ENCODE data around the gene SF3A1. TPM values are rescaled to one million over a fixed set of nuclear protein-coding genes. Genes with fewer than 3 reads are reported as not detected.

The SF3A1 gene
- total RNA-seq, 2 donors from 2014 or later, result 191 to 195 TPM

DNA sequence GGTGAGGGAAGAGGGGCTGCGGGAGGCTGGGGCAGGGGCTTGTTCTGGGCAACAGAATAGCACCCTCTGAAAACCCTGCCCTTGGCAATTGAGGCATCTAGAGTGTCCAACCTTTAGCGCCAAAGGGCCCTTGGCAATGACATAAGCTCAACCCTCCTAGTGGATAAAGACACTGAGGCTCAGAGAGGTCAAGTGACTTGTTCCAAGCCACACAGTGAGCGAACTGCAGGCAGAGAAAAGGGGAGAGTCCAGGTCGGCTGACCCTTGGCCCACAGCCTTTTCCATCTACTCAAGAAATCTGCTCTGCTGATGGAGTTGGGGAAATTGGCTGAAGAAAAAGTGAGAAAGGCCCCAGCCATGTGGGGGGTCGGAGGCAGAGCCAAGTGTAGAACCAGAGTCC, 43.0 kb upstream of the SF3A1 start:
- 87 to 90% methylated on average over 4 to 5 of the region's 5 CpGs for WGBS, 2 experiments (ENCODE audit: insufficient coverage in 1 of 2, insufficient read length in 1 of 2)
- H3K9me3 Mint-ChIP-seq, result no peaks in the 10 kb centered on the region
- peaks cover 15% of the 10 kb centered on the region for H3K27me3 ChIP-seq (ENCODE audit: control insufficient read depth, insufficient read depth, low read length, poor library complexity, severe bottlenecking)
- H3K36me3 ChIP-seq (ENCODE audit: control insufficient read depth, insufficient read depth, low read length), result peaks cover 17% of the 10 kb centered on the region
- no peak for DNase-seq
- no peak overlapping the region for H3K9ac ChIP-seq (ENCODE audit: extremely low read depth, low read length, poor library complexity, severe bottlenecking)
- H3K27ac Mint-ChIP-seq, result no peak overlapping the region
- peaks cover 43% of the 10 kb centered on the region for H3K27me3 Mint-ChIP-seq (ENCODE audit: insufficient read depth)
- H3K36me3 Mint-ChIP-seq (ENCODE audit: low read depth), result peaks cover 17% of the 10 kb centered on the region
- no peak overlapping the region for H3K4me3 ChIP-seq (ENCODE audit: low read length)
- H3K9me3 ChIP-seq (ENCODE audit: control insufficient read depth, low read length), result no peaks in the 10 kb centered on the region
- H3K4me1 Mint-ChIP-seq, result peaks cover 24% of the 10 kb centered on the region
- H3K4me1 ChIP-seq (ENCODE audit: control insufficient read depth, insufficient read depth, low read length), result peaks cover 3% of the 10 kb centered on the region
- H3K4me3 Mint-ChIP-seq, result no peak overlapping the region
- TF ChIP-seq, protein P1, sequence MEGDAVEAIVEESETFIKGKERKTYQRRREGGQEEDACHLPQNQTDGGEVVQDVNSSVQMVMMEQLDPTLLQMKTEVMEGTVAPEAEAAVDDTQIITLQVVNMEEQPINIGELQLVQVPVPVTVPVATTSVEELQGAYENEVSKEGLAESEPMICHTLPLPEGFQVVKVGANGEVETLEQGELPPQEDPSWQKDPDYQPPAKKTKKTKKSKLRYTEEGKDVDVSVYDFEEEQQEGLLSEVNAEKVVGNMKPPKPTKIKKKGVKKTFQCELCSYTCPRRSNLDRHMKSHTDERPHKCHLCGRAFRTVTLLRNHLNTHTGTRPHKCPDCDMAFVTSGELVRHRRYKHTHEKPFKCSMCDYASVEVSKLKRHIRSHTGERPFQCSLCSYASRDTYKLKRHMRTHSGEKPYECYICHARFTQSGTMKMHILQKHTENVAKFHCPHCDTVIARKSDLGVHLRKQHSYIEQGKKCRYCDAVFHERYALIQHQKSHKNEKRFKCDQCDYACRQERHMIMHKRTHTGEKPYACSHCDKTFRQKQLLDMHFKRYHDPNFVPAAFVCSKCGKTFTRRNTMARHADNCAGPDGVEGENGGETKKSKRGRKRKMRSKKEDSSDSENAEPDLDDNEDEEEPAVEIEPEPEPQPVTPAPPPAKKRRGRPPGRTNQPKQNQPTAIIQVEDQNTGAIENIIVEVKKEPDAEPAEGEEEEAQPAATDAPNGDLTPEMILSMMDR (conservative IDR thresholded peaks at IDR 0.05), result no peak
- no peak overlapping the region for H3K27ac ChIP-seq (ENCODE audit: low read depth, low read length)

DNA sequence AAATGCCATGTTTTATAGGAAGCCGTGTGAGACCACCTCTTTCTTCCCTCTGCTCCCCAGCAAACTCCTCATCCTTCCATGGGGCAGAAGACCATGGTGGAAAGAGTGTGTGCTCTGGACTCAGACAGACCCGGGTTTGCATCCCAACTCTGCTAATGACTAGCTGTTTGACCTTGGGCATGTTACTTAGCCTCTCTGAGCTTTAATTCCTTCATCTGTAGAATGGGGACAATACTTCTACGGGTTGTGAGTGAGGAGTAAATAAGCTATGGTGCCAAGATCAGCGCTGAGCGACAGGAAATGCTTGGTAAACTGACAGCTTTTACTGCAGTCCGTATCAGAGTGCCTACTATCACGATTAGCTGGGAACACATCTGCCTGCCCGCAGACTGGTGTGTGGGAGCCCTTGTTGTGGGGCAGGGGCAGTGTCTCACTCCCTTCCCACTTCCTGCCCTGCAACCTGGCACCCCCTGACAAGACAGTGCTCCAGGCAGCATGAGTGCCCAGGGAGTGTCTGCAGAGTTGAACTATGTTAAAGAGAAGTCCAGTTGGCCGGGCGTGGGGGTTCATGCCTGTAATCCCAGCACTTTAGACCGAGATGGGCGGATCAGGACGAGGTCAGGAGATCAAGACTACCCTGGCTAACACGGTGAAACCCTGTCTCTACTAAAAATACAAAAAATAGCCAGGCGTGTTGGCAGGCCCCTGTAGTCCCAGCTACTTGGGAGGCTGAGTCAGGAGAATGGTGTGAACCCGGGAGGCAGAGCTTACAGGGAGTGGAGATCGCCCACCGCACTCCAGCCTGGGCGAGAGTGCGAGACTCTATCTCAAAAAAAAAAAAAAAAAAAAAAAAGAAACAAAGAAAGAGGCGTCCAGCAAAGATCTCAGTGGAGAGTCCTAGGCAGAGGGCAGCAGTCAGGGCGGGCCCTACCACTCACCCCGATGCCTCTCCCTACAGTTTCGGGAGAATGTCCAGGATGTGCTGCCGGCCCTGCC, 42.3 kb upstream of the SF3A1 start:
- DNase-seq, result no peak
- Mint-ChIP-seq H3K9me3 (no peaks in the 10 kb centered on the region), H3K27ac (peak overlapping the region; percentile 55), H3K36me3 (ENCODE audit: low read depth) (peaks cover 15% of the 10 kb centered on the region), H3K4me3 (peak overlapping the region; percentile 71), H3K27me3 (ENCODE audit: insufficient read depth) (peaks cover 44% of the 10 kb centered on the region), H3K4me1 (peaks cover 24% of the 10 kb centered on the region)
- Histone ChIP-seq H3K4me3 (ENCODE audit: low read length) (peak overlapping the region; percentile 84), H3K4me1 (ENCODE audit: control insufficient read depth, insufficient read depth, low read length) (peaks cover 3% of the 10 kb centered on the region), H3K36me3 (ENCODE audit: control insufficient read depth, insufficient read depth, low read length) (peaks cover 12% of the 10 kb centered on the region), H3K27ac (ENCODE audit: low read depth, low read length) (no peak overlapping the region), H3K27me3 (ENCODE audit: control insufficient read depth, insufficient read depth, low read length, poor library complexity, severe bottlenecking) (peaks cover 15% of the 10 kb centered on the region), H3K9ac (ENCODE audit: extremely low read depth, low read length, poor library complexity, severe bottlenecking) (no peak overlapping the region), H3K9me3 (ENCODE audit: control insufficient read depth, low read length) (no peaks in the 10 kb centered on the region)
- TF ChIP-seq, protein P1 (conservative IDR thresholded peaks at IDR 0.05), result no peak
- 88% methylated on average over 16 to 23 of the region's 25 CpGs for WGBS, 2 experiments (ENCODE audit: insufficient coverage in 1 of 2, insufficient read length in 1 of 2)

DNA sequence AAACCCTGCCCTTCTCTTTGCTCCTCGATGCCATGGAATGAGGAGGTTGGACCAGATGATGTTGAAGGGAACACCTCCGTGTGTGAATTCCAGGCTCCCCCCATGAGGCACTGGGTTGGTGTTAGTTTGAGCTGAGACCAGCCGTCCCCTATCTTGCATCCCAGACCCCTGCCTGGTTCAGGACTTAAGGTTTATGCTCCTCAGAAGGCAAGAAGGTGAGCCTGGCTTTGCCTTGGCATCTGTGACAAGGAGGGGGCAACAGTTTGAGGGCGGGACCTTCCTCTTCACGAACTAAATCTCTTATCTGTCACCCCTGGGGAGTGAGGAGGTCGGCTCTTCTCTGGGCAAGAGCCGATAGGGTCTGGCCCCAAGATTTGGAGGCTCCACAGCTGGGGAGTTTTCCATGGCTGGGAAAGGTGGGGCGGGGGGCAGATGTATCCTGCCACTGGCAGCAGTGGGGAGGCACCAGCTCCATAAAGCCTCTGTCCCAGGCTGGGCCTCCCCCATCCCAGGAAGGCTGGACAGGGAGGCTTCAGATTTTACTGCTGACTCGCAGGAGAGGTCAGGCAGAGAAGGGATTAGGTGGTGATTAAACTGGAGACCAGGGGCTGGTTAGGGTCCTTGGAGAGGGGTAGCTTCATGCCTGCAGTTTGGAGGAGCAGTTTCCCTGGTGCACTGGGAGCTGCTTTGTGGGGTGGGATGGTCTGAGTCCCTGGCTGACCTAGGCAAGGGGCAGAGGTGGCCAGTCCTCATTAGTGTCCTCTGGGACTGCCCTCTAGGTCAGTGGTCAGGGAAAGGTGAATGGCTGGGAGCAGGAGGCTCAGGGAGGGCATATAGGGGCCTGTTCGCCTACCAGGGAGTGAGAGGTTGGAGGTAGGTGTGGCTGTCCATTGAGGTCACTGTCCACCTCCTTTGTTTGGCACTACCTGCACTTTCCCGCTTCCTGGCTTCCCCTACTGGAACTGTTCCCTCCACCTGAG, 41.3 kb upstream of the SF3A1 start:
- Mint-ChIP-seq H3K36me3 (ENCODE audit: low read depth) (peaks cover 10% of the 10 kb centered on the region), H3K4me1 (peaks cover 34% of the 10 kb centered on the region), H3K4me3 (peak overlapping the region; percentile 71), H3K27ac (peak overlapping the region; percentile 55), H3K9me3 (no peaks in the 10 kb centered on the region), H3K27me3 (ENCODE audit: insufficient read depth) (peaks cover 46% of the 10 kb centered on the region)
- peaks cover 10% of the 10 kb centered on the region for H3K4me1 ChIP-seq (ENCODE audit: control insufficient read depth, insufficient read depth, low read length)
- 0 to 33% methylated on average over 2 to 11 of the region's 11 CpGs for WGBS, 2 experiments (ENCODE audit: insufficient coverage in 1 of 2, insufficient read length in 1 of 2)
- H3K9me3 ChIP-seq (ENCODE audit: control insufficient read depth, low read length), result no peaks in the 10 kb centered on the region
- peaks cover 15% of the 10 kb centered on the region for H3K27me3 ChIP-seq (ENCODE audit: control insufficient read depth, insufficient read depth, low read length, poor library complexity, severe bottlenecking)
- TF ChIP-seq, protein P1 (conservative IDR thresholded peaks at IDR 0.05), result no peak
- peak overlapping the region; percentile 23 for H3K9ac ChIP-seq (ENCODE audit: extremely low read depth, low read length, poor library complexity, severe bottlenecking)
- H3K36me3 ChIP-seq (ENCODE audit: control insufficient read depth, insufficient read depth, low read length), result peaks cover 8% of the 10 kb centered on the region
- H3K27ac ChIP-seq (ENCODE audit: low read depth, low read length), result no peak overlapping the region
- H3K4me3 ChIP-seq (ENCODE audit: low read length), result peak overlapping the region; percentile 84
- DNase-seq, result no peak
